ENCODE measurements around the gene HPDL. TPM values are rescaled to one million over a fixed set of nuclear protein-coding genes. Genes with fewer than 3 reads are reported as not detected.

HPDL gene
- polyA plus RNA-seq, 2 of the 4 experiments (the other 2 are of a cell fraction), result 0.80 to 2.8 TPM

- TF ChIP-seq RARB (CRISPR knock-in tag; IDR thresholded peaks at IDR 0.05) (no peak), MAFK (IDR thresholded peaks at IDR 0.05; ENCODE audit: partially characterized antibody) (no peak), KDM5A (IDR thresholded peaks at IDR 0.05) (no peak), POLR2A (IDR thresholded peaks at IDR 0.05; ENCODE audit: low read length) (peak; percentile 56), GATA3 (IDR thresholded peaks at IDR 0.05; ENCODE audit: borderline replicate concordance) (0 out of 2 replicates have a peak, but pooled peaks have one; percentile 14), E2F6 (IDR thresholded peaks at IDR 0.05; ENCODE audit: borderline replicate concordance, low read depth) (peak; percentile 51; the same call in 1 of the 2 replicates), KDM1A (IDR thresholded peaks at IDR 0.05; ENCODE audit: low read depth) (no peak), ATOH8 (CRISPR knock-in tag; IDR thresholded peaks at IDR 0.05; ENCODE audit: low read depth) (no peak), BHLHE40 (IDR thresholded peaks at IDR 0.05; ENCODE audit: low read depth, low read length) (no peak), CHD4 (IDR thresholded peaks at IDR 0.05; ENCODE audit: borderline replicate concordance) (no peak), FOSB (CRISPR knock-in tag; IDR thresholded peaks at IDR 0.05) (no peak), CHD2 (IDR thresholded peaks at IDR 0.05; ENCODE audit: low read length, partially characterized antibody) (peak; percentile 23), JUN (IDR thresholded peaks at IDR 0.05) (peak in 1 of 2 experiments; percentile 75; a peak in 3 of 5 replicates), FOSL2 (IDR thresholded peaks at IDR 0.05) (no peak), FOSL2 (CRISPR knock-in tag; IDR thresholded peaks at IDR 0.05) (peak; percentile 39; the same call in 1 of the 2 replicates), MYC (IDR thresholded peaks at IDR 0.05; ENCODE audit: borderline replicate concordance, low read length) (peak; percentile 48; the same call in 1 of the 2 replicates), PBX3 (IDR thresholded peaks at IDR 0.05) (0 out of 2 replicates have a peak, but pooled peaks have one; percentile 55), HOXB5 (CRISPR knock-in tag; IDR thresholded peaks at IDR 0.05) (0 out of 2 replicates have a peak, but pooled peaks have one; percentile 24), MAX (IDR thresholded peaks at IDR 0.05) (peak; percentile 80), NR3C1 (IDR thresholded peaks at IDR 0.05) (no peak), ZSCAN20 (CRISPR knock-in tag; IDR thresholded peaks at IDR 0.05) (no peak)
Observed at GRCh38 chr1:45303520-45304310, 23.0 kb upstream of the HPDL start (continued).

GRCh38 chr1:45304311-45305081 is 22.2 kb upstream of the HPDL start:
- 34% methylated on average over 5 of the region's 15 CpGs for WGBS (ENCODE audit: missing lambda C conversion rate)
- CTCF ChIA-PET, result interaction anchor here (1.1 to 17.3 kb wide), 6 partner anchors 10 to 292 kb away, joined by 3 to 488 read pairs (median 3); partner anchors contain the start of genes HECTD3 and UROD
- FAIRE-seq (no peak), ATAC-seq (no peak), DNase-seq (ENCODE audit: low read depth in 1 of 2, low spot score in 1 of 2) (no peak)
- H3K4me1 ChIP-seq, result peaks cover 7% of the 10 kb centered on the region
- peak overlapping the region; percentile 83 for H3K4me2 ChIP-seq
- peak overlapping the region; percentile 94 to 99 for H3K27ac ChIP-seq
- POLR2A ChIA-PET, result interaction anchor here (1.2 to 2.6 kb wide), 7 partner anchors 20 to 529 kb away, joined by 3 to 57 read pairs (median 6); partner anchors contain the start of genes HECTD3, MUTYH, PLK3 and RPS8
- no peaks in the 10 kb centered on the region for H3K9me3 ChIP-seq
- peak overlapping the region; percentile 52 for H3K4me3 ChIP-seq
- TF ChIP-seq BCL3 (IDR thresholded peaks at IDR 0.05) (no peak), NPAS2 (CRISPR knock-in tag; IDR thresholded peaks at IDR 0.05; ENCODE audit: borderline replicate concordance) (no peak), EHF (CRISPR knock-in tag; IDR thresholded peaks at IDR 0.05) (no peak), ELK1 (IDR thresholded peaks at IDR 0.05; ENCODE audit: low read depth, low read length) (no peak), BHLHE40 (IDR thresholded peaks at IDR 0.05; ENCODE audit: low read depth, low read length) (no peak), SREBF2 (IDR thresholded peaks at IDR 0.05) (no peak), ATOH8 (CRISPR knock-in tag; IDR thresholded peaks at IDR 0.05; ENCODE audit: low read depth) (no peak), KDM5A (IDR thresholded peaks at IDR 0.05) (no peak), MYC (IDR thresholded peaks at IDR 0.05; ENCODE audit: borderline replicate concordance, low read length) (no peak)
